COLO668 (cell line): ENCODE data around the gene NIP7.
"Not testable (repeated sequence)": the region's sequence is repeated elsewhere in the genome, so short reads cannot be mapped to it uniquely, and the experiment has no call there.

Source experiments
- DNase-seq: peaks from one replicate; lab custom pipeline; 2025; ENCODE audit not compliant: unreplicated experiment; lab: John Stamatoyannopoulos, UW

The NIP7 gene

GRCh38 chr16:69339289-69340094, at the start of gene NIP7, which contains the start of gene COG8:
Gene NIP7, plus strand, starts transcription at chr16:69339772. Its CDS starts 58 bp downstream, at chr16:69339830.
Gene COG8, minus strand, starts transcription at chr16:69339564. Its CDS starts 12 bp downstream, at chr16:69339552.
- DNase-seq = peak; percentile 95

- not testable (repeated sequence) for DNase-seq
Observed at GRCh38 chr16:69291657-69292056, 47.9 kb upstream of the NIP7 start.

DNA sequence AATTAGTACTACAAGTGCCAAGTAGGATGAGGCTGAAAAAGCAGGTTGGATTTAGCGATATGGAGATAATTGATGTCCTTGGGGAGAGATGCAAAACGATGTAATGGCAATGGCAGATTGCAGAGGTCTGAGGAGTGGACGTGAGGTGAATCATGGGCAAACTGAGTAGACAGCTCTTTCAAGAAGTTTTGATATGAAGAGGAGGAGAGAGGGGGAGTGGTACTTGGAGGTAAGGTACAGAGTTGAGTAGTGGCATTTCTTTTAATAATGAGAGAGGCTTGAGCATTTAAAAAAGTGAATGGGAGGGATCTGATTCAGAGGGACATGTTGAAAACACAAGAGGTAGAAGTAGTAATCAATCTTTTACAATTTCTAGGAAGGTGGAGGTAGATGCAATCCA, 46.2 kb upstream of the NIP7 start:
- DNase-seq = no peak

DNA sequence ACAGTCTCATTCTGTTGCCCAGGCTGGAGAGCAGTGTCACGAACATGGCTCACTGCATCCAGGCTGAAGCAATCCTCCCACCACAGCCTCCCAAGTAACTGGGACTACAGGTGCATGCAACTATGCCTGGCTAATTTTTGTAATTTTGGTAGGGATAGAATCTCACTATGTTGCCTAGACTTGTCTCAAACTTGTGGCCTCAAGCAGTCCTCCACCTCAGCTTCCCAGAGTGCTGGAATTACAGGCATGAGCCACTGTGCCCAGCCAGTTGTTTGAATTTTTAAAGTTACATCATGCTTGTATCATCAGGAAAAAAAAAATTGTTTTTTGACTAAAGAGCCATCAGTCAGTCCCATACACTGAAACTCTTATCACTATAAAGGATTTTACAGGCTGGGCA, 45.5 kb upstream of the NIP7 start:
- no peak for DNase-seq

GRCh38 chr16:69296771-69297170, 42.8 kb upstream of the NIP7 start:
- DNase-seq = not testable (repeated sequence)

DNA sequence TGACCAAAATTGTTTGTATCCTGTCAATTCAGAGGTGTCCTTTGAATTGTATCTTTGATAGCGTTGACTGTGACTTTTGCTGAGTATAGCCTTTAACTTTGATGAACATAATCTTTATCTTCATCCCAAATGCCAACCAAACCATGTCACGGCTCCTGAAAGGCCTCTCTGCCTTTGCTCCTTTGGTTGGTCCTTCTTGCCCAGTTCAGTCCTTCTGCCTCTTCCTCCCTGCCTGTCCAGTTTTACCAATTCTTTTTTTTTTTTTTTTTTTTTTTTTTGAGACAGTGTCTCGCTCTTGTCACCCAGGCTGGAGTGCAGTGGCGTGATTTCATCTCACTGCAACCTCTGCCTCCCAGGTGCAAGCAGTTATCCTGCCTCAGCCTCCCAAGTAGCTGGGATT, 41.3 kb upstream of the NIP7 start:
- no peak for DNase-seq

DNA sequence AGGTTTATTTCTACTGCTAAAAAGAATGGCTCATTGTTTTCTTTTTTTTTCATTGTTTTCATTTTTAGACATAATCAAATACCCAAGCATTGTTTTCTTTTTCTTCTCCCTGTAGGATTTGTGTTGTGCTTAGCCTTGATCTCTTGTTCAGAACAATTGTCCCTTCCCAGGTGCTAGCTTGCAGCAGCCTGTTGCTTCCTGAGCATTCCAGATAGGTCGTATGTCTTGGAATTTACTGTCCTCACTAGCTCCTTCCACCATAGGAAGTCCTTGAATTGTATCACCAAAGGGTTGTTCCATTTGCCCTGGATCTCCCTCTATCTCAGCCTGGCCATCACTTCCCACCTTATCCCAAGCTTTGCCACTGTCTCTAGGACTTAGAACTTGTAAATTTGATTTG, 38.4 kb upstream of the NIP7 start:
- no peak for DNase-seq

DNA sequence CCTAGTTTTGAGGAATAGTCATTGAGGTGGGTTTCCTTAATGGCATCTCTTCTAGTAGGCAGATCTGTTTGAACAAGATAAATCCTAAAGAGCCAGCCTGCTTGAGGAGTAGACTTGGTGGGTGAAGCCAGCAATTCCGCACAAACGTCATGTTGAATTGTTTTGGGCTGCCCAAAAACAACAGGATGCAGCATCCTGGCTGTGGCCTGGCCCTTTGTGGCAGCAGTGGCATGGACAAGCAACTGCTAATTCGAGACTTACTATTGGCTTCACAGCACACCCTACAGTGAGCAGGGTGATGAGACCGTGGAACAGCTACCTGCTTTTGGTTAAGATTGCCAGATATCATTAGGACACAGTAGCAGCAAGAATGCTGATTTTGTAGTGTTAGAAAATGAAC, 37.7 kb upstream of the NIP7 start:
- no peak for DNase-seq

DNA sequence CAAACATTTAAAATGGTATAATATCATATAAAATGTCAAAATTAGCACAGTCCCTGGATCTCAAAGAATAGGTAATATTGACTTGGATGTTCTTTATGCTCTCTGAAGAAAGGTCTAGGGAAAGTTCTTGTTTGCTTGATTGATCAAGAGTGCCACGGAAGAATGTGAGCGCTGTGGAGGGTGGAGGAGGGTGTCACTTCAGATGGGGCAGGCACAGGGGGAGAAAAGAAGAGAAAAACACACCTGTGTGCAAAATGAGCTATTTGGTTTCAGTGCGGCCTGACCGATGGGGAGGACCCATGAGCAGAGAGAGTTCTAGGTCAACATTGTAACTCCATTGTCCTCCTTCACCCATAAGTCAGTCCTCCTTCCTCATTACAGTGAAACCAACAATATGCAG, 37.3 kb upstream of the NIP7 start:
- DNase-seq = no peak

- no peak for DNase-seq
Observed at GRCh38 chr16:69306031-69306430, 33.5 kb upstream of the NIP7 start.

DNA sequence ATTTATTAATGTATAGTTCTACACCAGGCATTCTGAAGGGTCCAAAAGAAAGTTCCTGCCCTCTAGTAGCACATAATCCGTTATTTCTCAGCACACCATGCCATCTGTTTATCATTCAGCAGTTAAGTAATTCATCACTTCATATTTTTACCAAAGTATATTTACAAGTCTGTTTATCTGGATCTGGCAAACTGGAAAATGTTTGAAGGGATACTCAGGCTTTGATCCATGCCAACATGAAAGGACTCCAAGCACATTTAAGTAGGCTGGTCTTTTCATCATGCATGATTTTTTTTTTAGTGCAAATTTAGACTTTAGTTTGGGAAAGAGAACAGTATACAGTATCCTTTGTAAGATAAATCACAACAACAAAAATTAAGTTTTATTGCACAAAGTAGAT, 32.5 kb upstream of the NIP7 start:
- no peak for DNase-seq

- DNase-seq = no peak
Observed at GRCh38 chr16:69307856-69308255, 31.7 kb upstream of the NIP7 start.

GRCh38 chr16:69309316-69309715, 30.3 kb upstream of the NIP7 start:
- DNase-seq = no peak

- DNase-seq = peak; percentile 97
Observed at GRCh38 chr16:69310653-69311532, 28.7 kb upstream of the NIP7 start, which contains the start of gene VPS4A. Gene VPS4A, plus strand, starts transcription at chr16:69311350. Its CDS starts 162 bp downstream, at chr16:69311512.

DNA sequence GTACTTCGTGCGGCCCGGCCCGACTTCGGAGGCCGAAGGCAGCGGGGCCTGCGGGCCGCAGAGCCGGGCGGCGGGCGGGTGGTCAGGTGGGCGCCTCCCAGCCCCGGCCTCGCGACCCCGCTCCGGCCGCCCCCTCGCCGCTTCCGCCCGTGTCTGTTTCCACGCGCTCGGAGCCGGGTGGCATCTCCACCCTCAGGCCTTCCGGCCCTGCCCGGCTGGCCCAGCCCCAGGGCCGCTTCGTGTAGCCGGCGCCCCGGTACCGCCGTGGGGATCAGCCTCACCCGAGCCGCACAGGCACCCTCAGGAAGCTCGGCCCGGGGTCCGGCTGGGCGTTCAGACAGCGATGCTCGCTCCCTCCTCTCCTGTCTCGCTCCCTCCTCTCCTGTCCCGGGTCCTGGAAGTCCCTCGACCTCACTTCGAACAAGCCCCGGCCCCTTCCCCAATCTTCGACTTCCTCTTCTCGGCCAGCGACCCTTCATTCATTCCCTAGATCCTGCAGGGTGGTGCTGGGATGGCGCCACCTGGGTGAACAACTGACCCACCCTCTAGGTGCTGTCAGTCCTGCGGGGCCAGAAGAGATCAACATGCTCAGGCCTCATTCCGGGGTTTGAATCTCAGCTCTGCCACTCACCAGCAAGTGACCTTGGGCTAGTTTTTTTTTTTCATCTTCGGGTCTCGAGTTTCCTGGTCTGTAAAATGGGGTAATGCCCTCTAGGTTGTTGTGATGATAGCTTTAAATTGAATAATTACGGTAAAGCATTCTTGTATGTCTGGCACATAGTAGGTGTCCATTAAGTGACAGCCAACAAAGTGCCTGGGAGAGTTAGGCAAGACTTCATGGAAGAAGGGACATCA, 27.8 kb upstream of the NIP7 start:
- DNase-seq = peak; percentile 66

GRCh38 chr16:69313469-69313868, 26.1 kb upstream of the NIP7 start:
- DNase-seq = no peak

GRCh38 chr16:69314534-69314933, 25.0 kb upstream of the NIP7 start:
- DNase-seq = no peak

DNA sequence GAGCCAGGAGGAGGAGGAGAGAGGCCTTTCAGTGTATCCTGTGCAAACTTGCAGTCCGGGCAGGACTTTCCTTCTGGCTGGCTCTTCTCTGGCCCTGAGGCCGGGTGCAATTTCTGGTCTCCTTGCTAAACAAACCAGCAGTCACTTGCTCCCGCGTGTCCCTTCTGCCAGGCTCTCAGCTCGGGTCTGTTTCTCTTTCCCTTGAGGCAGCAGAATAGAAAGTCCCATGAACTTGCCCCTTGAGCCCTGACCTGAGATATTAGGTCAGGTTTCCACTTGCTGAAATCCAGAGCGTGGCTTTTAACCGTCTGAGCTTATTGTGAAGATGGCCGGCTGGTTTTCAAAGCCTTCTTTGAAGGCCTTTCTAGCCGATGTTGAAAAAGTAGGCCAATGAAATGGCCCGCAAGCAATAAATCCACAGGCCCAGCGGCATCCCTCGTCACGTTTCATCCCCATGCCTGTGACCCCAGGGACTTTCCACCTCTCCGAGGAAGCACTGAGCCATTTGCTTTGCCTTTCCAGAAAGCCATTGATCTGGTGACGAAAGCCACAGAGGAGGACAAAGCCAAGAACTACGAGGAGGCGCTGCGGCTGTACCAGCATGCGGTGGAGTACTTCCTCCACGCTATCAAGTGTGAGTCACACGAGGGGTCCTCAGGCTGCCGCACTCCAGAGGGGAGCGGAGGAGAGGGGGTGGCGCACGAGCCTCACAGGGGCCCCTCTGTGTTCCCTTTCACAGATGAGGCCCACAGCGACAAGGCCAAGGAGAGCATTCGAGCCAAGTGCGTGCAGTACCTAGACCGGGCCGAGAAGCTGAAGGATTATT, 23.9 kb upstream of the NIP7 start:
- no peak for DNase-seq

DNA sequence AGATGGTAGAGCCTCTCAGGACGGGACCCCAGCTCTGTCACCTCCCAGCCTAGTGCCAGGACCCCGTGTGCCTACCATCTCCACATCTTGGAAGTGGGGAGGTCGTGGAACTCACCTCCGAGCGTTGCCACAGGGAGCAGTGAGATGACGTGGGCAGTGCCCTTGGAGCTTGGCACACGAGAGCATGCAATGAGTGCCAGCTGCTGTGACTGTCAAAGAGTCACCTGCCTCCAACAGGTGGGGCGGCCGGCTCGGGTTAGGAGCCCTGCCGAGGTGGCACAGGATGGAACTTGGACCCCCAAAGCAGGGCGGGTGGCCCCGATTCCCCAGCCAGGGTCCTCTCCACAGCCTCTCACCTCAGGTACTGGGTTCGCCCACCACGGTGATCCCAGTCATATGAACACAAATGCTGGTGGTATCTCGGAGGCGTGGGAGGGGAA, 23.0 kb upstream of the NIP7 start:
- no peak for DNase-seq
